Measurements from ENCODE around the gene PLXNA4. TPM values are rescaled to one million over a fixed set of nuclear protein-coding genes. Genes with fewer than 3 reads are reported as not detected.

Gene PLXNA4
- total and polyA plus RNA-seq, 2 experiments from 2014 or later, result 0.08 to 0.80 TPM

DNA sequence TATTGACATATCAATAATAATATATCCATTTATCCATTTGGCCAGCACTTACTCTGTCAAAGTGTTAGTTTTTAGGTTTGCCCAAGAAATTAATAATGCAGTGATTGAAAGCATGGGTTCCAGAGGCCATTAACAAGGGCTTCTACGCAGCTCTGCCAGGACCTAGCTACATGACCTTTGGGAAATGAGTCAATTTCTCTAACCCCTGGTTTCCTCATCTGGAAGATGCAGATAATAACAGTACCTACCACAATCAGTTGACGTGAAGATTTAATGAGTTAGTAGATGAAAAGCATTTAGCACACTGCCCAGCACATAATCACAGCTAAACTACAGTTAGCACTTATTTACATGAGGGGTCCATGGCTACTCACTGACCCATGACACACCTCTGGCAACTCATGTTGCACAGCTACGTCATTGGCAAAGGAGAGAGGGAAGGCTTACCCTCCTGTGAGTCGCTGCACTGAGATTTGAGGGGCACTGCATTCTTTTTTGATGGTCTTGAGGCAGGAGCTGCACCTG lies 263.7 kb downstream of the PLXNA4 start:
- Histone ChIP-seq H4K20me1 (replicated peaks; ENCODE audit: insufficient read depth) (no peaks in the 10 kb centered on the region), H3K36me3 (ENCODE audit: insufficient read depth) (no peaks in the 10 kb centered on the region), H3K4me3 (no peak overlapping the region), H2AFZ (no peak overlapping the region), H3K27me3 (ENCODE audit: insufficient read depth) (no peaks in the 10 kb centered on the region), H3K4me1 (ENCODE audit: insufficient read depth) (no peaks in the 10 kb centered on the region), H3K4me2 (no peak overlapping the region), H3K27ac (ENCODE audit: low read depth) (no peak overlapping the region), H3K9me2 (ENCODE audit: insufficient read depth) (no peaks in the 10 kb centered on the region; the same call in 1 of the 2 replicates), H3K79me2 (replicated peaks; ENCODE audit: insufficient read depth) (no peaks in the 10 kb centered on the region), H3F3A (replicated peaks; ENCODE audit: low read depth) (no peaks in the 10 kb centered on the region)
- DNase-seq (ENCODE audit: low spot score) (no peak), ATAC-seq (no peak)
- no peak overlapping the region for H3K27ac Mint-ChIP-seq
- H3K4me1 Mint-ChIP-seq, result peaks cover under 1% of the 10 kb centered on the region; the same call in 2 of the 3 replicates
- peaks cover 10% of the 10 kb centered on the region for H3K9me3 Mint-ChIP-seq
- no peak for TF ChIP-seq JUNB (IDR thresholded peaks at IDR 0.05; ENCODE audit: unreplicated experiment)
- TF ChIP-seq, protein P1, sequence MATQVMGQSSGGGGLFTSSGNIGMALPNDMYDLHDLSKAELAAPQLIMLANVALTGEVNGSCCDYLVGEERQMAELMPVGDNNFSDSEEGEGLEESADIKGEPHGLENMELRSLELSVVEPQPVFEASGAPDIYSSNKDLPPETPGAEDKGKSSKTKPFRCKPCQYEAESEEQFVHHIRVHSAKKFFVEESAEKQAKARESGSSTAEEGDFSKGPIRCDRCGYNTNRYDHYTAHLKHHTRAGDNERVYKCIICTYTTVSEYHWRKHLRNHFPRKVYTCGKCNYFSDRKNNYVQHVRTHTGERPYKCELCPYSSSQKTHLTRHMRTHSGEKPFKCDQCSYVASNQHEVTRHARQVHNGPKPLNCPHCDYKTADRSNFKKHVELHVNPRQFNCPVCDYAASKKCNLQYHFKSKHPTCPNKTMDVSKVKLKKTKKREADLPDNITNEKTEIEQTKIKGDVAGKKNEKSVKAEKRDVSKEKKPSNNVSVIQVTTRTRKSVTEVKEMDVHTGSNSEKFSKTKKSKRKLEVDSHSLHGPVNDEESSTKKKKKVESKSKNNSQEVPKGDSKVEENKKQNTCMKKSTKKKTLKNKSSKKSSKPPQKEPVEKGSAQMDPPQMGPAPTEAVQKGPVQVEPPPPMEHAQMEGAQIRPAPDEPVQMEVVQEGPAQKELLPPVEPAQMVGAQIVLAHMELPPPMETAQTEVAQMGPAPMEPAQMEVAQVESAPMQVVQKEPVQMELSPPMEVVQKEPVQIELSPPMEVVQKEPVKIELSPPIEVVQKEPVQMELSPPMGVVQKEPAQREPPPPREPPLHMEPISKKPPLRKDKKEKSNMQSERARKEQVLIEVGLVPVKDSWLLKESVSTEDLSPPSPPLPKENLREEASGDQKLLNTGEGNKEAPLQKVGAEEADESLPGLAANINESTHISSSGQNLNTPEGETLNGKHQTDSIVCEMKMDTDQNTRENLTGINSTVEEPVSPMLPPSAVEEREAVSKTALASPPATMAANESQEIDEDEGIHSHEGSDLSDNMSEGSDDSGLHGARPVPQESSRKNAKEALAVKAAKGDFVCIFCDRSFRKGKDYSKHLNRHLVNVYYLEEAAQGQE (IDR thresholded peaks at IDR 0.05; ENCODE audit: unreplicated experiment), result no peak
- TF ChIP-seq, protein P2, sequence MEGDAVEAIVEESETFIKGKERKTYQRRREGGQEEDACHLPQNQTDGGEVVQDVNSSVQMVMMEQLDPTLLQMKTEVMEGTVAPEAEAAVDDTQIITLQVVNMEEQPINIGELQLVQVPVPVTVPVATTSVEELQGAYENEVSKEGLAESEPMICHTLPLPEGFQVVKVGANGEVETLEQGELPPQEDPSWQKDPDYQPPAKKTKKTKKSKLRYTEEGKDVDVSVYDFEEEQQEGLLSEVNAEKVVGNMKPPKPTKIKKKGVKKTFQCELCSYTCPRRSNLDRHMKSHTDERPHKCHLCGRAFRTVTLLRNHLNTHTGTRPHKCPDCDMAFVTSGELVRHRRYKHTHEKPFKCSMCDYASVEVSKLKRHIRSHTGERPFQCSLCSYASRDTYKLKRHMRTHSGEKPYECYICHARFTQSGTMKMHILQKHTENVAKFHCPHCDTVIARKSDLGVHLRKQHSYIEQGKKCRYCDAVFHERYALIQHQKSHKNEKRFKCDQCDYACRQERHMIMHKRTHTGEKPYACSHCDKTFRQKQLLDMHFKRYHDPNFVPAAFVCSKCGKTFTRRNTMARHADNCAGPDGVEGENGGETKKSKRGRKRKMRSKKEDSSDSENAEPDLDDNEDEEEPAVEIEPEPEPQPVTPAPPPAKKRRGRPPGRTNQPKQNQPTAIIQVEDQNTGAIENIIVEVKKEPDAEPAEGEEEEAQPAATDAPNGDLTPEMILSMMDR (conservative IDR thresholded peaks at IDR 0.05; ENCODE audit: low read depth in 2 of 2), result no peak
- TF ChIP-seq EZH2 (IDR thresholded peaks at IDR 0.05; ENCODE audit: low read depth, unreplicated experiment), result no peak
- TF ChIP-seq EZH2phosphoT487 (IDR thresholded peaks at IDR 0.05; ENCODE audit: unreplicated experiment), result no peak
- TF ChIP-seq CREB1 (CRISPR knock-in tag; IDR thresholded peaks at IDR 0.05; ENCODE audit: low read depth), result no peak
- no peak for TF ChIP-seq ZNF462 (CRISPR knock-in tag; IDR thresholded peaks at IDR 0.05)
- TF ChIP-seq, protein P3, sequence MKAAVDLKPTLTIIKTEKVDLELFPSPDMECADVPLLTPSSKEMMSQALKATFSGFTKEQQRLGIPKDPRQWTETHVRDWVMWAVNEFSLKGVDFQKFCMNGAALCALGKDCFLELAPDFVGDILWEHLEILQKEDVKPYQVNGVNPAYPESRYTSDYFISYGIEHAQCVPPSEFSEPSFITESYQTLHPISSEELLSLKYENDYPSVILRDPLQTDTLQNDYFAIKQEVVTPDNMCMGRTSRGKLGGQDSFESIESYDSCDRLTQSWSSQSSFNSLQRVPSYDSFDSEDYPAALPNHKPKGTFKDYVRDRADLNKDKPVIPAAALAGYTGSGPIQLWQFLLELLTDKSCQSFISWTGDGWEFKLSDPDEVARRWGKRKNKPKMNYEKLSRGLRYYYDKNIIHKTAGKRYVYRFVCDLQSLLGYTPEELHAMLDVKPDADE (IDR thresholded peaks at IDR 0.05), result no peak
- TF ChIP-seq STAT1 (IDR thresholded peaks at IDR 0.05; ENCODE audit: unreplicated experiment), result no peak
- no peak for TF ChIP-seq ZNF331 (CRISPR knock-in tag; IDR thresholded peaks at IDR 0.05; ENCODE audit: low read depth)
- TF ChIP-seq POLR2AphosphoS5 (IDR thresholded peaks at IDR 0.05; ENCODE audit: low read depth), result no peak
- no peak for TF ChIP-seq ZNF114 (CRISPR knock-in tag; IDR thresholded peaks at IDR 0.05)
- H3K36me3 Mint-ChIP-seq (ENCODE audit: low read depth), result peaks cover 8% of the 10 kb centered on the region
- peaks cover 7% of the 10 kb centered on the region for H3K27me3 Mint-ChIP-seq (ENCODE audit: insufficient read depth, low read depth, poor library complexity)
- H3K4me3 Mint-ChIP-seq, result no peak overlapping the region

All from GM23338 (cell line).